K562 (cell line): ENCODE results near the gene DLGAP1. TPM values are rescaled to one million over a fixed set of nuclear protein-coding genes. Genes with fewer than 3 reads are reported as not detected.

Experiments
- ADNP ChIP-seq: fragments of 200-800 bp; sonication (Bioruptor generic); IDR thresholded peaks from 2 replicates; pipeline ENCODE4 v1.6.1; 2016; ENCODE audit warnings: missing genetic modification characterization, missing compliant biosample characterization
- ETV5 ChIP-seq: sonication (generic); formaldehyde crosslinking; IDR thresholded peaks from 2 replicates; pipeline ENCODE4 v1.4.0; 2020; ENCODE audit warnings: low read depth, mild to moderate bottlenecking, missing genetic modification reagents
- FOXA3 ChIP-seq, 2 experiments: fragments of 450-650 bp in 1 of 2; sonication (generic) in 1 of 2; formaldehyde crosslinking; IDR thresholded peaks in 1 of 2; conservative IDR thresholded peaks in 1 of 2; 2 replicates each; pipeline versions ENCODE4 v1.4.0 to v1.8.0; 2020 to 2022; ENCODE audit warnings: mild to moderate bottlenecking in 2 of 2, missing genetic modification reagents in 1 of 2
- PHF8 ChIP-seq: fragments of 200-600 bp; sonication (generic); IDR thresholded peaks from 2 replicates; pipeline ENCODE4 v1.6.1; 2012; ENCODE audit warnings: mixed run types, mild to moderate bottlenecking, inconsistent platforms, low read length, moderate library complexity, borderline replicate concordance
- RCOR1 ChIP-seq, 2 experiments: IDR thresholded peaks; 2 replicates each; pipeline ENCODE4 v1.6.1; 2012; ENCODE audit warnings: low read depth in 2 of 2, low read length in 2 of 2, borderline replicate concordance in 1 of 2, improper control_type of control experiment in 1 of 2
- XRCC4 ChIP-seq: IDR thresholded peaks from one replicate; pipeline ENCODE4 v1.6.1; 2011; ENCODE audit not compliant: insufficient read depth, insufficient read length; ENCODE audit errors: extremely low read depth
- polyA plus RNA-seq, 8 experiments: library from polyadenylated mRNA; depleted of rRNA in 4 of 8; stranded (reverse) in 5 of 8; unstranded in 3 of 8; fragments of >200 nt; fragmentation: Nextera tagmentation in 2 of 8; fragmentation: Illumina TruSeq in 1 of 8; extraction: Ambion mirVana in 2 of 8; extraction: Trizol in 1 of 8; gene quantifications; 2 replicates each; pipeline versions ENCODE4 v1.2.1 to v1.2.3, GENCODE V29; 2011 to 2014; ENCODE audit warnings: inconsistent platforms in 1 of 8, missing spikeins in 1 of 8
- total RNA-seq, 7 experiments: library from RNA; depleted of rRNA in 6 of 7; stranded (reverse); fragments of >200 nt in 6 of 7; fragmentation: Illumina TruSeq in 2 of 7; extraction: Trizol in 2 of 7; gene quantifications; 2 replicates each; pipeline versions ENCODE4 v1.2.1 to v1.2.3, GENCODE V29; 2011 to 2021; ENCODE audit warnings: low replicate concordance in 1 of 7
- TF ChIP-seq, protein P1 (sequence below): fragments of 450-650 bp; formaldehyde crosslinking; IDR thresholded peaks from 2 replicates; pipeline ENCODE4 v1.4.0; 2020; ENCODE audit warnings: mild to moderate bottlenecking, moderate library complexity
- TF ChIP-seq, protein P2 (sequence below): IDR thresholded peaks from 2 replicates; pipeline ENCODE4 v1.6.1; 2011; ENCODE audit warnings: borderline replicate concordance, low read depth, mild to moderate bottlenecking, moderate library complexity, low read length; ENCODE audit not compliant: insufficient read depth, poor library complexity, severe bottlenecking
- TF ChIP-seq, protein P3 (sequence below), 3 experiments: IDR thresholded peaks in 2 of 3; conservative IDR thresholded peaks in 1 of 3; 2 replicates each; pipeline ENCODE4 v1.5.1; 2011 to 2012; ENCODE audit warnings: low read length in 3 of 3, mild to moderate bottlenecking in 3 of 3, control low read depth in 2 of 3, improper control_type of control experiment in 1 of 3, inconsistent platforms in 1 of 3, low read depth in 1 of 3, mixed read lengths in 1 of 3, moderate library complexity in 1 of 3; ENCODE audit not compliant: insufficient read depth in 2 of 3

DLGAP1 gene
- total and polyA plus RNA-seq, 9 of the 15 experiments (the other 6 are each of a cell fraction or from before 2014, with no cell fraction given): 0.04 to 0.22 (median 0.08) TPM

DNA sequence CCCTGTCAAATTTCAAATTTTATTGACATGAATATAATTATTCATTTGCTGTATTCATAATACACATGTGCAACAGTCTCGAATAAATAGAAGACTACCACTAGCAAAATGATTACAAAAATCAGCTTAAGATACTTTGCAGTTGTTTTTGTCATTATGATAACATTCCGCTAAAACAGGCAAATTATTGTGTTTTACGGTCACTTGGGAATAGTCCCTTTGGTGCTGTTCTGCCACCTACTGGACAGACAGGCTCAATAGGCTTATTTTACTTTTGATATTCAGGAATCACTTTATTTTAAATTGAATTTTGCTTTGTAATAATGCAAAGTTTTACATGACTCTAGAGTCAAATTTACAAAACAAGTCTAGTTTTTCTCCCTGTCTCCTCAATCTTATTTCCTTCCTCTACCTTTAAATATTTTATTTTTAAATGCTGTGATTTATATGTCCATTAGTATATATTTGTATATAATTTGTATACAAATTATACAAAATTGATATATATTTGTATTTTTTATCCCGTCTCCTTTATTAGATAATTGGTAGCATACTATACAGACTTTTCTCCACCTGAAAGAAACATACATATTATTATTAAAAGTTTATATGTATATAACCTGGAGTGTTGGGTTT is 456.3 kb downstream of the DLGAP1 start (continued):
- TF ChIP-seq, protein P1, sequence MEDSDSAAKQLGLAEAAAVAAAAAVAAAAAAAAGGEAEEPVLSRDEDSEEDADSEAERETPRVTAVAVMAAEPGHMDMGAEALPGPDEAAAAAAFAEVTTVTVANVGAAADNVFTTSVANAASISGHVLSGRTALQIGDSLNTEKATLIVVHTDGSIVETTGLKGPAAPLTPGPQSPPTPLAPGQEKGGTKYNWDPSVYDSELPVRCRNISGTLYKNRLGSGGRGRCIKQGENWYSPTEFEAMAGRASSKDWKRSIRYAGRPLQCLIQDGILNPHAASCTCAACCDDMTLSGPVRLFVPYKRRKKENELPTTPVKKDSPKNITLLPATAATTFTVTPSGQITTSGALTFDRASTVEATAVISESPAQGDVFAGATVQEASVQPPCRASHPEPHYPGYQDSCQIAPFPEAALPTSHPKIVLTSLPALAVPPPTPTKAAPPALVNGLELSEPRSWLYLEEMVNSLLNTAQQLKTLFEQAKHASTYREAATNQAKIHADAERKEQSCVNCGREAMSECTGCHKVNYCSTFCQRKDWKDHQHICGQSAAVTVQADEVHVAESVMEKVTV (CRISPR knock-in tag): 0 out of 2 replicates have a peak, but pooled peaks have one; percentile 15
- TF ChIP-seq ADNP (tag) (no peak), ETV5 (CRISPR knock-in tag) (no peak), FOXA3 (CRISPR knock-in tag; conservative IDR thresholded peaks at IDR 0.05 in 1 of 2, IDR thresholded peaks at IDR 0.05 in 1 of 2) (no peak), XRCC4 (no peak), RCOR1 (IDR thresholded peaks at IDR 0.05; ENCODE audit: borderline replicate concordance in 1 of 2, low read depth in 2 of 2, low read length in 2 of 2) (no peak), PHF8 (no peak)
- TF ChIP-seq, protein P2, sequence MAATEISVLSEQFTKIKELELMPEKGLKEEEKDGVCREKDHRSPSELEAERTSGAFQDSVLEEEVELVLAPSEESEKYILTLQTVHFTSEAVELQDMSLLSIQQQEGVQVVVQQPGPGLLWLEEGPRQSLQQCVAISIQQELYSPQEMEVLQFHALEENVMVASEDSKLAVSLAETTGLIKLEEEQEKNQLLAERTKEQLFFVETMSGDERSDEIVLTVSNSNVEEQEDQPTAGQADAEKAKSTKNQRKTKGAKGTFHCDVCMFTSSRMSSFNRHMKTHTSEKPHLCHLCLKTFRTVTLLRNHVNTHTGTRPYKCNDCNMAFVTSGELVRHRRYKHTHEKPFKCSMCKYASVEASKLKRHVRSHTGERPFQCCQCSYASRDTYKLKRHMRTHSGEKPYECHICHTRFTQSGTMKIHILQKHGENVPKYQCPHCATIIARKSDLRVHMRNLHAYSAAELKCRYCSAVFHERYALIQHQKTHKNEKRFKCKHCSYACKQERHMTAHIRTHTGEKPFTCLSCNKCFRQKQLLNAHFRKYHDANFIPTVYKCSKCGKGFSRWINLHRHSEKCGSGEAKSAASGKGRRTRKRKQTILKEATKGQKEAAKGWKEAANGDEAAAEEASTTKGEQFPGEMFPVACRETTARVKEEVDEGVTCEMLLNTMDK: peak; percentile 47
- TF ChIP-seq, protein P3, sequence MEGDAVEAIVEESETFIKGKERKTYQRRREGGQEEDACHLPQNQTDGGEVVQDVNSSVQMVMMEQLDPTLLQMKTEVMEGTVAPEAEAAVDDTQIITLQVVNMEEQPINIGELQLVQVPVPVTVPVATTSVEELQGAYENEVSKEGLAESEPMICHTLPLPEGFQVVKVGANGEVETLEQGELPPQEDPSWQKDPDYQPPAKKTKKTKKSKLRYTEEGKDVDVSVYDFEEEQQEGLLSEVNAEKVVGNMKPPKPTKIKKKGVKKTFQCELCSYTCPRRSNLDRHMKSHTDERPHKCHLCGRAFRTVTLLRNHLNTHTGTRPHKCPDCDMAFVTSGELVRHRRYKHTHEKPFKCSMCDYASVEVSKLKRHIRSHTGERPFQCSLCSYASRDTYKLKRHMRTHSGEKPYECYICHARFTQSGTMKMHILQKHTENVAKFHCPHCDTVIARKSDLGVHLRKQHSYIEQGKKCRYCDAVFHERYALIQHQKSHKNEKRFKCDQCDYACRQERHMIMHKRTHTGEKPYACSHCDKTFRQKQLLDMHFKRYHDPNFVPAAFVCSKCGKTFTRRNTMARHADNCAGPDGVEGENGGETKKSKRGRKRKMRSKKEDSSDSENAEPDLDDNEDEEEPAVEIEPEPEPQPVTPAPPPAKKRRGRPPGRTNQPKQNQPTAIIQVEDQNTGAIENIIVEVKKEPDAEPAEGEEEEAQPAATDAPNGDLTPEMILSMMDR (IDR thresholded peaks at IDR 0.05 in 2 of 3, conservative IDR thresholded peaks at IDR 0.05 in 1 of 3; ENCODE audit: insufficient read depth in 2 of 3, low read depth in 1 of 3, low read length in 3 of 3): peak; percentile 66 to 81 (median 74); a peak in 5 of 6 replicates
- TF ChIP-seq, all 486 proteins: peak for 11
